ENCODE measurements around the gene TIMM22.
A peak's percentile ranks its signal among the peaks of the same experiment; 100 is the strongest.
"Not testable (repeated sequence)": the region's sequence is repeated elsewhere in the genome, so short reads cannot be mapped to it uniquely, and the experiment has no call there.

Gene TIMM22

DNA sequence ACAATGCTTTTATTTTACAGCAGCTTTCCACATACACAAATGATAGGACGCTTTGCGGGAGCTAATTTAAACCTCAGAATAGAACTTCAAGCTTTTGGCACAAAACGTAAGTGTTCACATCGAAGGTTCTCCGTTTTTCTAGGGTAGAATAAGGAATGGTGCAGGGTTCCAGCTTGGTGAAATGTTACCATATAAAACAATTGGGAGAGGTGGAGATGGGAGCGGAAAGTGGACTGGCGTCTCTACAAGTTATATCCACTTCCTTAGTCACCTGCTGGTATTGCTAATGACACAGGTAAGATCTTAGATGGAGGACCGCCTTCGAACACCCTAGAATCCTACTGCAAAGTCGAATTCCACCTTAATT lies 15.7 kb upstream of the TIMM22 start:
- no peak for TF ChIP-seq ZFX (IDR thresholded peaks at IDR 0.05)
- TF ChIP-seq, protein P1, sequence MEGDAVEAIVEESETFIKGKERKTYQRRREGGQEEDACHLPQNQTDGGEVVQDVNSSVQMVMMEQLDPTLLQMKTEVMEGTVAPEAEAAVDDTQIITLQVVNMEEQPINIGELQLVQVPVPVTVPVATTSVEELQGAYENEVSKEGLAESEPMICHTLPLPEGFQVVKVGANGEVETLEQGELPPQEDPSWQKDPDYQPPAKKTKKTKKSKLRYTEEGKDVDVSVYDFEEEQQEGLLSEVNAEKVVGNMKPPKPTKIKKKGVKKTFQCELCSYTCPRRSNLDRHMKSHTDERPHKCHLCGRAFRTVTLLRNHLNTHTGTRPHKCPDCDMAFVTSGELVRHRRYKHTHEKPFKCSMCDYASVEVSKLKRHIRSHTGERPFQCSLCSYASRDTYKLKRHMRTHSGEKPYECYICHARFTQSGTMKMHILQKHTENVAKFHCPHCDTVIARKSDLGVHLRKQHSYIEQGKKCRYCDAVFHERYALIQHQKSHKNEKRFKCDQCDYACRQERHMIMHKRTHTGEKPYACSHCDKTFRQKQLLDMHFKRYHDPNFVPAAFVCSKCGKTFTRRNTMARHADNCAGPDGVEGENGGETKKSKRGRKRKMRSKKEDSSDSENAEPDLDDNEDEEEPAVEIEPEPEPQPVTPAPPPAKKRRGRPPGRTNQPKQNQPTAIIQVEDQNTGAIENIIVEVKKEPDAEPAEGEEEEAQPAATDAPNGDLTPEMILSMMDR (conservative IDR thresholded peaks at IDR 0.05): peak; percentile 56

DNA sequence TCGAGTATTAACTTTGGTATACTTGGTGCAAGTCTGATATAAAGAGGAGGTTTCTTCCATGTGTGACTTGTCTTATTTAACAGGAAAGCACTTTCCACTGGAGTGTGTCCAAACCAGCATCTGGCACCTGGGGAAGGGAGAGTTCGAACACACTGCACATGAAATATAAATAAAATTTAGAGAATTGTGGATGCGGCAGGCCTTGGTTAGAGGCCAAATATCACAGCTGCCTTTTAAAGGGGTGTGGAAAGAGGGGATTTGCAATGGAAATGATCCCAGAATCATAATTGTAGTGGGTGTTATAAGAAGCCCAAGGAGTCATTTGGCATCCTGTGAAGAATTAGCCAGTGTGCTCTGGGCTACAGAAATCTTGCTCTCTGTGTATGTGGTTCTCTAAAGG lies 13.0 kb upstream of the TIMM22 start:
- H3K27ac ChIP-seq: no peak overlapping the region
- TF ChIP-seq, protein P1 (conservative IDR thresholded peaks at IDR 0.05): no peak
- TF ChIP-seq ZFX (IDR thresholded peaks at IDR 0.05): no peak

More for the DNA sequence above, 15.7 kb upstream of the TIMM22 start:
- no peak overlapping the region for H3K27ac ChIP-seq

DNA sequence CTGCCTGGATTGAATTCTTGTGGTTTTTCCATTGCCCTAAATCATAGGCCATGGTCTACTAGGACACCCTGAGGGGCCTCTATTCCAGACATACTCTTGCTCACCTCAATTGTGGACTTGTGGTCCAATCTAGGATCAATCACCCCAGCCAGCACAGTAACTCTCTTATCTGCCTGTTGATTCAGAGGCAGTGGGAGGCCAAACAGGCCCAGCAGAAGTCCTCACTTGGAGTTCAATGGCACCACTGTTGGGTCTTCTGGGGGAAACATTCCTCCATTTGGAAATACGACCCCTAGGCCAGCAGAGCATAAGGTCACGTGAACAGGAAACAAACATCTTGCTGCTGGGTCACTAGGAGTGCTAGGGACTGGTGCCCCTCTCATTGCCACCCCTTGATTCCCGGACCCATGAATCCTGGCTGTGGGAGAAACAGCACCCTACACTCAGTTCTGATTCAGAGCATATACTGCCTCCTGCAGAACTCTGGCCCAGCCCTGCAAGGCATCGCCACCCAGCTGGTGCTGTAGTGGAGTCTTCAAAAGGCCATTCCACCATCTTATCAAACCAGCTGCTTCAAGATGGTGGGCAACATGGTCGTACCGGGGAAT lies 10.5 kb upstream of the TIMM22 start:
- no peak for TF ChIP-seq ZFX (IDR thresholded peaks at IDR 0.05)
- TF ChIP-seq, protein P1 (conservative IDR thresholded peaks at IDR 0.05): no peak
- no peak overlapping the region for H3K27ac ChIP-seq

DNA sequence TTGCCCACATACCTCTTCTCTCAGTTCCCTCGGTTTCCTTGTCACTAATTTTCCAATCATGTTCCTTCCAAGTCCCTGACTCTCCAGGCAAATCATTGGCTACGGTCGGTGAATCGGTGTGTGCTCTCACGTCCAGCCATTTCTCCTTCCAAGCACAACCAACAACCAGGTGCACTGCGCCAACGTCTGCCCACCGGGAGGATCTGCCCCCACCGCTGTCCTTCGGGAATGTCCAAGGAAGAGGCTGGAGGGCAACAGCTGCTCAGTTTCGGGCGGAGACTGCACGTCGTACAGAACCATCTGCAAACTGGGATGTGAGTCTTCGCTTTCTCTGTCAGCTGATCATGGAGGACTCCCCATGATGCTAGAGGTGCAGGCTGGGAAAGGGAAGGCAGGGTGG lies 9.0 kb upstream of the TIMM22 start:
- no peak overlapping the region for H3K27ac ChIP-seq
- no peak for TF ChIP-seq ZFX (IDR thresholded peaks at IDR 0.05)
- TF ChIP-seq, protein P1 (conservative IDR thresholded peaks at IDR 0.05): no peak

DNA sequence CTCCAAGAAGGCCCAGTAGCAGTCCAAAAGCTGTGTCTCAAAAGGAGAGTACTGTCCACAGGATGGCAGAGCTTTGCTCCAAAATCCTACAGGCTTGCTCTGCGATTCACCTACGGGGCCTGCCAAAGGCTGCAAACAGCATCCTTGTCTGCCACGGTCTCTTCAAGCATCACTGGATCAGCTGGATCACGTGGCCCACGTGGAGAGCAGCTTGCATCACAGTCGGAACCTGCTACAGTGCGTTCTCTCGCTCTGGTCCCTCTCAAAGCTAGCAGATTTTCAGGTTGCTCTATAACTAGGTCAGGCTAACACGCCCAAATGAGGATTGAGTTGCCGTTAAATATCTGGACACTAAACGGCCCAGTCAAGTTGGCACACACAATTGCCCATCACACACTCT lies 8.4 kb upstream of the TIMM22 start:
- TF ChIP-seq, protein P1 (conservative IDR thresholded peaks at IDR 0.05): no peak
- no peak for TF ChIP-seq ZFX (IDR thresholded peaks at IDR 0.05)
- no peak overlapping the region for H3K27ac ChIP-seq

DNA sequence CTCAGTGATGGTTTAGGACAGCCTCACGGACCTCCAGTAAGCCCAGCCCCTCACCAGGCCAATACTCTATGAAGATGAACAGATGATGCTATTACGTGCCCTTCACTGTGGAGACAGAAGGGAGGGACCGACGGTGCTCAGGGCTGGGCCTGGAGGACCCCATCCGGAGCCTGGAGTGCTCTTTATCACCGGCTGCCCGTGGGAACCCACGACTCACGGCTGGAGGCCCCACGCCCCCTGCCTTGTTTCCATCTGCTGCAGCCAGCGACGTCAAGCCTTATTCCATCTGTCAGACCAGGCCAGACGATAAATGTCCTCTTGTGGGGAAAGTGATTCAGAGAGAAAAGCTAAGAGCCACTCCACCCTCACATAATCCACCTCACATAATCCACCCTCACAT lies 4.0 kb upstream of the TIMM22 start:
- TF ChIP-seq ZFX (IDR thresholded peaks at IDR 0.05): no peak
- TF ChIP-seq, protein P1 (conservative IDR thresholded peaks at IDR 0.05): no peak
- no peak overlapping the region for H3K27ac ChIP-seq

DNA sequence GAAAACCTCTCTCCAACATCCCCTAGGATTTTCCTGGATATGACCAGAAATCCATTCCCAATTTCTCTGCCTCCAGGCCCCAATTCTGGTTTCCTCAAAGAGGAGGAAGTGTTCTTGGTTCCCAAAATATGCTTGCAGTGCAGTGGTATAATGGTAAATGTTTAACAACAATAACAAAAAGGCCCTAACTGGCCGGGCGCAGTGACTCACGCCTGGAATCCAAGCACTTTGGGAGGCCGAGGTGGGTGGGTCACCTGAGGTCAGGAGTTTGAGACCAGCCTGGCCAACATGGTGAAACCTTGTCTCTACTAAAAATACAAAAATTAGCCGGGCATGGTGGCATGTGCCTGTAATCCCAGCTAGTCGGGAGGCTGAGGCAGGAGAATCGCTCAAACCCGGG lies 1.6 kb upstream of the TIMM22 start:
- H3K27ac ChIP-seq: not testable (repeated sequence)

DNA sequence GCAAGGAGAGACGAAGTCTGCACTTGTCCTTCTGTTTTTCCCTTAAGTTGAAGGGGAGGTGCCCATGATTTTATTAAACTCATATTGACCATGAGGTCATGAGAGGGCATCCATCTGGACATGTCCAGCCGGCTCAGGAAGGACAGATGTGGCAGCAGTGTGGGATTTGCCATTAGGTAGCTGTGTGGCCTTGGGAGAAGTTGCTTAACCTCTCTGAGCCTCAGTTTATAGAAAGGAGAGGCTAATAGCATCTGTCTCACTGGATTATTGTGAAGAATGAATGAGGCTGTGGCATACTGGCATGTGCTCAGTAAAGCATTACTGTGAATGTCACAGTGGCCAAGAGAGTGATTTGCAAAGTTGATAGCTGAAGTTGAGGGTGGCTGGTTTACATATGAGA lies 1.2 kb downstream of the TIMM22 start:
- TF ChIP-seq, protein P1 (conservative IDR thresholded peaks at IDR 0.05): no peak
- no peak for TF ChIP-seq ZFX (IDR thresholded peaks at IDR 0.05)
- H3K27ac ChIP-seq: peak overlapping the region; percentile 93; the same call in 1 of the 2 replicates

Data from C4-2B (cell line).